Activated CD4-positive, alpha-beta T cell treated with anti-CD3 and anti-CD28 coated beads for 36 hours (primary cell): ENCODE results near the gene NRXN3. TPM values are rescaled to one million over a fixed set of nuclear protein-coding genes. Genes with fewer than 3 reads are reported as not detected.

ENCODE experiments used
- ATAC-seq: fragments of 200-7000 bp; cut with Tn5 transposase; one replicate; pipeline ENCODE4 v1.10.0; 2021; ENCODE audit warnings: mild to moderate bottlenecking, moderate library complexity
- CTCF ChIA-PET: fragments of 350-600 bp; sonication (Branson Sonifier 250); formaldehyde crosslinking; loops from one replicate; lab custom pipeline; 2021; ENCODE audit warnings: antibody characterized with exemption; lab: Charles Lee
- POLR2A ChIA-PET: fragments of 350-600 bp; sonication (Branson Sonifier 250); formaldehyde crosslinking; loops from one replicate; lab custom pipeline; 2021; ENCODE audit warnings: antibody characterized with exemption, inconsistent platforms; lab: Charles Lee
- DNase-seq: peaks from one replicate; pipeline ENCODE4 v3.0.0-alpha.2; 2020
- H3K27ac Mint-ChIP-seq: one replicate; pipeline ENCODE4 v1.8.0; 2021; ENCODE audit warnings: mixed read lengths
- H3K27me3 Mint-ChIP-seq: one replicate; pipeline ENCODE4 v1.8.0; 2021; ENCODE audit warnings: mixed read lengths
- H3K36me3 Mint-ChIP-seq: one replicate; pipeline ENCODE4 v1.8.0; 2021; ENCODE audit warnings: low read depth, mixed read lengths
- H3K4me1 Mint-ChIP-seq: one replicate; pipeline ENCODE4 v1.8.0; 2021; ENCODE audit warnings: mixed read lengths
- H3K4me3 Mint-ChIP-seq: one replicate; pipeline ENCODE4 v1.8.0; 2021; ENCODE audit warnings: mild to moderate bottlenecking, moderate library complexity, mixed read lengths
- H3K9me3 Mint-ChIP-seq: one replicate; pipeline ENCODE4 v1.8.0; 2021; ENCODE audit warnings: low read depth, mixed read lengths
- intact Hi-C, 2 experiments: fragments of 100-400 bp; cut with DNase I in 1 of 2; cut with micrococcal nuclease in 1 of 2; formaldehyde crosslinking; loops; one replicate each; pipeline versions ENCODE4 v1.14.2 to v1.15.1; 2022 to 2024; cut with DNase I, micrococcal nuclease
- total RNA-seq, 2 experiments: library from RNA; stranded (reverse); gene quantifications; one replicate each; pipeline ENCODE4 v1.2.3, GENCODE V29; 2021

The NRXN3 gene
- total RNA-seq, 2 experiments from 2014 or later: not detected

- no peaks in the 10 kb centered on the region for H3K27me3 Mint-ChIP-seq
- no peak overlapping the region for H3K27ac Mint-ChIP-seq
- no peaks in the 10 kb centered on the region for H3K36me3 Mint-ChIP-seq
- H3K4me3 Mint-ChIP-seq: no peak overlapping the region
- ATAC-seq (no peak), DNase-seq (no peak)
- CTCF ChIA-PET: interaction anchor here (0.8 kb wide), 1 partner anchor 9 kb away, joined by 3 read pairs; no protein-coding TSS in a partner anchor
- H3K9me3 Mint-ChIP-seq: peaks cover 2% of the 10 kb centered on the region
- POLR2A ChIA-PET: no interaction called here
- H3K4me1 Mint-ChIP-seq: no peaks in the 10 kb centered on the region
- intact Hi-C loops: no loop called here
Measured at GRCh38 chr14:79551523-79551922, 1381.3 kb downstream of the NRXN3 start.

GRCh38 chr14:79552778-79553177 lies 1382.6 kb downstream of the NRXN3 start:
- DNase-seq (no peak), ATAC-seq (no peak)
- intact Hi-C loops: no loop called here
- H3K36me3 Mint-ChIP-seq: no peaks in the 10 kb centered on the region
- H3K9me3 Mint-ChIP-seq: peaks cover 2% of the 10 kb centered on the region
- no peak overlapping the region for H3K4me3 Mint-ChIP-seq
- ChIA-PET POLR2A (no interaction called here), CTCF (no interaction called here)
- H3K27me3 Mint-ChIP-seq: no peaks in the 10 kb centered on the region
- H3K4me1 Mint-ChIP-seq: no peaks in the 10 kb centered on the region
- no peak overlapping the region for H3K27ac Mint-ChIP-seq

GRCh38 chr14:79554816-79555215 lies 1384.6 kb downstream of the NRXN3 start:
- Mint-ChIP-seq H3K36me3 (no peaks in the 10 kb centered on the region), H3K27ac (no peak overlapping the region), H3K27me3 (no peaks in the 10 kb centered on the region), H3K9me3 (peaks cover 4% of the 10 kb centered on the region), H3K4me1 (no peaks in the 10 kb centered on the region), H3K4me3 (no peak overlapping the region)
- no peak for DNase-seq
- intact Hi-C loops: no loop called here
- ChIA-PET CTCF (no interaction called here), POLR2A (no interaction called here)
- ATAC-seq: no peak

GRCh38 chr14:79555429-79555828 lies 1385.3 kb downstream of the NRXN3 start:
- H3K4me3 Mint-ChIP-seq: no peak overlapping the region
- ChIA-PET CTCF (no interaction called here), POLR2A (no interaction called here)
- no peak overlapping the region for H3K27ac Mint-ChIP-seq
- H3K9me3 Mint-ChIP-seq: peaks cover 4% of the 10 kb centered on the region
- intact Hi-C loops: no loop called here
- H3K36me3 Mint-ChIP-seq: no peaks in the 10 kb centered on the region
- H3K27me3 Mint-ChIP-seq: no peaks in the 10 kb centered on the region
- DNase-seq (no peak), ATAC-seq (no peak)
- H3K4me1 Mint-ChIP-seq: no peaks in the 10 kb centered on the region

GRCh38 chr14:79557309-79557708 lies 1387.1 kb downstream of the NRXN3 start:
- H3K4me1 Mint-ChIP-seq: no peaks in the 10 kb centered on the region
- intact Hi-C loops: no loop called here
- DNase-seq (no peak), ATAC-seq (no peak)
- H3K4me3 Mint-ChIP-seq: no peak overlapping the region
- ChIA-PET CTCF (no interaction called here), POLR2A (no interaction called here)
- H3K9me3 Mint-ChIP-seq: peaks cover 3% of the 10 kb centered on the region
- H3K27me3 Mint-ChIP-seq: no peaks in the 10 kb centered on the region
- H3K36me3 Mint-ChIP-seq: no peaks in the 10 kb centered on the region
- no peak overlapping the region for H3K27ac Mint-ChIP-seq

GRCh38 chr14:79562185-79562584 lies 1392.0 kb downstream of the NRXN3 start:
- H3K4me3 Mint-ChIP-seq: no peak overlapping the region
- no peaks in the 10 kb centered on the region for H3K36me3 Mint-ChIP-seq
- DNase-seq (no peak), ATAC-seq (no peak)
- no peaks in the 10 kb centered on the region for H3K4me1 Mint-ChIP-seq
- H3K27me3 Mint-ChIP-seq: no peaks in the 10 kb centered on the region
- ChIA-PET CTCF (no interaction called here), POLR2A (no interaction called here)
- H3K27ac Mint-ChIP-seq: no peak overlapping the region
- intact Hi-C loops: no loop called here
- H3K9me3 Mint-ChIP-seq: peaks cover 3% of the 10 kb centered on the region

- H3K4me1 Mint-ChIP-seq: no peaks in the 10 kb centered on the region
- no peak for DNase-seq
- no peaks in the 10 kb centered on the region for H3K27me3 Mint-ChIP-seq
- ATAC-seq: no peak
- H3K27ac Mint-ChIP-seq: no peak overlapping the region
- intact Hi-C loops: no loop called here
- ChIA-PET POLR2A (no interaction called here), CTCF (no interaction called here)
- H3K36me3 Mint-ChIP-seq: no peaks in the 10 kb centered on the region
- no peaks in the 10 kb centered on the region for H3K9me3 Mint-ChIP-seq
- H3K4me3 Mint-ChIP-seq: no peak overlapping the region
Measured at GRCh38 chr14:79564371-79564770, 1394.2 kb downstream of the NRXN3 start.

- H3K4me1 Mint-ChIP-seq: no peaks in the 10 kb centered on the region
- intact Hi-C loops: no loop called here
- no peaks in the 10 kb centered on the region for H3K36me3 Mint-ChIP-seq
- no peaks in the 10 kb centered on the region for H3K27me3 Mint-ChIP-seq
- ChIA-PET CTCF (interaction anchor here (0.6 kb wide), 1 partner anchor 98 kb away, joined by 3 read pairs; no protein-coding TSS in a partner anchor), POLR2A (no interaction called here)
- no peak overlapping the region for H3K27ac Mint-ChIP-seq
- DNase-seq: no peak
- no peak overlapping the region for H3K4me3 Mint-ChIP-seq
- no peak for ATAC-seq
- H3K9me3 Mint-ChIP-seq: no peaks in the 10 kb centered on the region
Measured at GRCh38 chr14:79567306-79567705, 1397.1 kb downstream of the NRXN3 start.

- DNase-seq (no peak), ATAC-seq (no peak)
- Mint-ChIP-seq H3K27me3 (no peaks in the 10 kb centered on the region), H3K9me3 (no peaks in the 10 kb centered on the region), H3K27ac (no peak overlapping the region), H3K4me1 (no peaks in the 10 kb centered on the region), H3K36me3 (no peaks in the 10 kb centered on the region), H3K4me3 (no peak overlapping the region)
- POLR2A ChIA-PET: no interaction called here
- intact Hi-C loops: no loop called here
- CTCF ChIA-PET: no interaction called here
Measured at GRCh38 chr14:79568594-79568993, 1398.4 kb downstream of the NRXN3 start.

GRCh38 chr14:79569072-79569471 lies 1398.9 kb downstream of the NRXN3 start:
- no peaks in the 10 kb centered on the region for H3K9me3 Mint-ChIP-seq
- CTCF ChIA-PET: no interaction called here
- no peaks in the 10 kb centered on the region for H3K4me1 Mint-ChIP-seq
- H3K27ac Mint-ChIP-seq: no peak overlapping the region
- POLR2A ChIA-PET: no interaction called here
- no peaks in the 10 kb centered on the region for H3K36me3 Mint-ChIP-seq
- no peak overlapping the region for H3K4me3 Mint-ChIP-seq
- H3K27me3 Mint-ChIP-seq: no peaks in the 10 kb centered on the region
- no peak for ATAC-seq
- no peak for DNase-seq
- intact Hi-C loops: no loop called here

- ATAC-seq (no peak), DNase-seq (no peak)
- H3K27me3 Mint-ChIP-seq: no peaks in the 10 kb centered on the region
- H3K4me3 Mint-ChIP-seq: no peak overlapping the region
- no peaks in the 10 kb centered on the region for H3K4me1 Mint-ChIP-seq
- no peaks in the 10 kb centered on the region for H3K9me3 Mint-ChIP-seq
- ChIA-PET CTCF (no interaction called here), POLR2A (no interaction called here)
- no peak overlapping the region for H3K27ac Mint-ChIP-seq
- H3K36me3 Mint-ChIP-seq: no peaks in the 10 kb centered on the region
- intact Hi-C loops: no loop called here
Measured at GRCh38 chr14:79570648-79571047, 1400.5 kb downstream of the NRXN3 start.

- POLR2A ChIA-PET: no interaction called here
- Mint-ChIP-seq H3K36me3 (no peaks in the 10 kb centered on the region), H3K27ac (no peak overlapping the region), H3K4me3 (no peak overlapping the region), H3K27me3 (no peaks in the 10 kb centered on the region), H3K4me1 (no peaks in the 10 kb centered on the region), H3K9me3 (no peaks in the 10 kb centered on the region)
- CTCF ChIA-PET: no interaction called here
- DNase-seq: no peak
- no peak for ATAC-seq
- intact Hi-C loops: no loop called here
Measured at GRCh38 chr14:79571366-79571765, 1401.2 kb downstream of the NRXN3 start.

- Mint-ChIP-seq H3K4me1 (no peaks in the 10 kb centered on the region), H3K9me3 (no peaks in the 10 kb centered on the region), H3K27ac (no peak overlapping the region), H3K27me3 (no peaks in the 10 kb centered on the region), H3K4me3 (no peak overlapping the region), H3K36me3 (no peaks in the 10 kb centered on the region)
- intact Hi-C loops: no loop called here
- ChIA-PET CTCF (no interaction called here), POLR2A (no interaction called here)
- ATAC-seq (no peak), DNase-seq (no peak)
Measured at GRCh38 chr14:79573486-79573885, 1403.3 kb downstream of the NRXN3 start.
